Measurements from ENCODE around the gene CLGN. TPM values are rescaled to one million over a fixed set of nuclear protein-coding genes. Genes with fewer than 3 reads are reported as not detected.

Gene CLGN
- total RNA-seq, 6 experiments from 2014 or later, result 0.55 to 8.9 (median 3.6) TPM

GRCh38 chr4:140408974-140409373 lies 18.5 kb downstream of the CLGN start:
- Histone ChIP-seq H3K36me3 (no peaks in the 10 kb centered on the region), H3K27ac (no peak overlapping the region), H3K27me3 (no peaks in the 10 kb centered on the region), H3K4me1 (no peaks in the 10 kb centered on the region), H3K4me3 (no peak overlapping the region), H3K9me3 (no peaks in the 10 kb centered on the region)
- DNase-seq (no peak), ATAC-seq (no peak)
- TF ChIP-seq, protein P1, sequence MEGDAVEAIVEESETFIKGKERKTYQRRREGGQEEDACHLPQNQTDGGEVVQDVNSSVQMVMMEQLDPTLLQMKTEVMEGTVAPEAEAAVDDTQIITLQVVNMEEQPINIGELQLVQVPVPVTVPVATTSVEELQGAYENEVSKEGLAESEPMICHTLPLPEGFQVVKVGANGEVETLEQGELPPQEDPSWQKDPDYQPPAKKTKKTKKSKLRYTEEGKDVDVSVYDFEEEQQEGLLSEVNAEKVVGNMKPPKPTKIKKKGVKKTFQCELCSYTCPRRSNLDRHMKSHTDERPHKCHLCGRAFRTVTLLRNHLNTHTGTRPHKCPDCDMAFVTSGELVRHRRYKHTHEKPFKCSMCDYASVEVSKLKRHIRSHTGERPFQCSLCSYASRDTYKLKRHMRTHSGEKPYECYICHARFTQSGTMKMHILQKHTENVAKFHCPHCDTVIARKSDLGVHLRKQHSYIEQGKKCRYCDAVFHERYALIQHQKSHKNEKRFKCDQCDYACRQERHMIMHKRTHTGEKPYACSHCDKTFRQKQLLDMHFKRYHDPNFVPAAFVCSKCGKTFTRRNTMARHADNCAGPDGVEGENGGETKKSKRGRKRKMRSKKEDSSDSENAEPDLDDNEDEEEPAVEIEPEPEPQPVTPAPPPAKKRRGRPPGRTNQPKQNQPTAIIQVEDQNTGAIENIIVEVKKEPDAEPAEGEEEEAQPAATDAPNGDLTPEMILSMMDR (IDR thresholded peaks at IDR 0.05), result no peak
- no peak for TF ChIP-seq POLR2A (IDR thresholded peaks at IDR 0.05)
- 89% methylated on average over 1 of the region's 1 CpG for WGBS (ENCODE audit: insufficient coverage, low coverage, low lambda C conversion rate, missing lambda C conversion rate)
- intact Hi-C loops (cut with DNase I), result no loop called here

- H3K9me3 ChIP-seq, result no peaks in the 10 kb centered on the region
- TF ChIP-seq, protein P1 (IDR thresholded peaks at IDR 0.05), result no peak
- no peak for TF ChIP-seq POLR2A (IDR thresholded peaks at IDR 0.05)
- intact Hi-C loops (cut with DNase I), result no loop called here
These were observed 21.2 kb downstream of the CLGN start for GRCh38 chr4:140406292-140406691.

GRCh38 chr4:140400111-140400510 lies 27.3 kb downstream of the CLGN start:
- no peak overlapping the region for H3K4me3 ChIP-seq
- H3K27ac ChIP-seq, result no peak overlapping the region
- H3K9me3 ChIP-seq, result no peaks in the 10 kb centered on the region
- H3K4me1 ChIP-seq, result no peaks in the 10 kb centered on the region
- TF ChIP-seq, protein P1 (IDR thresholded peaks at IDR 0.05), result no peak
- no peak for TF ChIP-seq POLR2A (IDR thresholded peaks at IDR 0.05)
- no peaks in the 10 kb centered on the region for H3K36me3 ChIP-seq
- DNase-seq (no peak), ATAC-seq (no peak)
- intact Hi-C loops (cut with DNase I), result no loop called here
- peaks cover 0 to 3% of the 10 kb centered on the region in 2 donors for H3K27me3 ChIP-seq
- 65% methylated on average over 2 of the region's 2 CpGs for WGBS (ENCODE audit: insufficient coverage, low coverage, low lambda C conversion rate, missing lambda C conversion rate)

More at GRCh38 chr4:140406292-140406691, 21.2 kb downstream of the CLGN start:
- Histone ChIP-seq H3K27ac (no peak overlapping the region), H3K4me1 (no peaks in the 10 kb centered on the region), H3K36me3 (no peaks in the 10 kb centered on the region), H3K27me3 (no peaks in the 10 kb centered on the region), H3K4me3 (no peak overlapping the region)
- ATAC-seq (no peak), DNase-seq (no peak)

- Histone ChIP-seq H3K27ac (no peak overlapping the region), H3K9me3 (no peaks in the 10 kb centered on the region), H3K4me3 (no peak overlapping the region), H3K36me3 (no peaks in the 10 kb centered on the region), H3K4me1 (no peaks in the 10 kb centered on the region), H3K27me3 (peaks cover 0 to 3% of the 10 kb centered on the region in 2 donors)
- ATAC-seq, result no peak
- WGBS (ENCODE audit: insufficient coverage, low coverage, low lambda C conversion rate, missing lambda C conversion rate), result 78% methylated on average over 5 of the region's 5 CpGs
- DNase-seq, result no peak
- TF ChIP-seq POLR2A (IDR thresholded peaks at IDR 0.05), result no peak
- TF ChIP-seq, protein P1 (IDR thresholded peaks at IDR 0.05), result no peak
- intact Hi-C loops (cut with DNase I), result no loop called here
These were observed 31.8 kb downstream of the CLGN start for GRCh38 chr4:140395668-140396067.

GRCh38 chr4:140388015-140388414 lies 39.4 kb downstream of the CLGN start:
- TF ChIP-seq POLR2A (IDR thresholded peaks at IDR 0.05), result no peak
- TF ChIP-seq, protein P1 (IDR thresholded peaks at IDR 0.05), result no peak

More at GRCh38 chr4:140388015-140388414, 39.4 kb downstream of the CLGN start:
- Histone ChIP-seq H3K9me3 (no peaks in the 10 kb centered on the region), H3K27me3 (no peaks in the 10 kb centered on the region), H3K4me3 (no peak overlapping the region), H3K27ac (no peak overlapping the region), H3K36me3 (no peaks in the 10 kb centered on the region), H3K4me1 (no peaks in the 10 kb centered on the region)
- 80% methylated on average over 1 of the region's 1 CpG for WGBS (ENCODE audit: insufficient coverage, low coverage, low lambda C conversion rate, missing lambda C conversion rate)
- intact Hi-C loops (cut with DNase I), result no loop called here
- ATAC-seq (no peak), DNase-seq (no peak)

Data from right lobe of liver (tissue), 6 donors.